Measurements from ENCODE around the gene ACKR2.

ACKR2 gene

GRCh38 chr3:42864321-42864950 is 55.2 kb downstream of the ACKR2 start:
- Histone ChIP-seq H3K36me3 (ENCODE audit: control insufficient read depth, insufficient read depth, low read length) (no peaks in the 10 kb centered on the region), H3K4me3 (ENCODE audit: extremely low read depth, insufficient read depth, low read length, poor library complexity, severe bottlenecking) (no peak overlapping the region), H3K9me3 (ENCODE audit: control insufficient read depth, low read length) (no peaks in the 10 kb centered on the region), H3K27ac (ENCODE audit: low read depth, low read length, severe bottlenecking) (no peak overlapping the region), H3K4me1 (ENCODE audit: control insufficient read depth, insufficient read depth, low read length, poor library complexity, severe bottlenecking) (no peaks in the 10 kb centered on the region)
- 93 to 95% methylated on average over 10 to 13 of the region's 15 CpGs for WGBS, 2 experiments (ENCODE audit: insufficient coverage in 2 of 2)

- H3K4me3 ChIP-seq (ENCODE audit: extremely low read depth, insufficient read depth, low read length, poor library complexity, severe bottlenecking) = no peak overlapping the region
- no peak overlapping the region for H3K27ac ChIP-seq (ENCODE audit: low read depth, low read length, severe bottlenecking)
- H3K36me3 ChIP-seq (ENCODE audit: control insufficient read depth, insufficient read depth, low read length) = no peaks in the 10 kb centered on the region
- H3K9me3 ChIP-seq (ENCODE audit: control insufficient read depth, low read length) = no peaks in the 10 kb centered on the region
- 92 to 97% methylated on average over 7 to 8 of the region's 8 CpGs for whole genome bisulfite sequencing, 2 experiments (ENCODE audit: insufficient coverage in 2 of 2)
- H3K4me1 ChIP-seq (ENCODE audit: control insufficient read depth, insufficient read depth, low read length, poor library complexity, severe bottlenecking) = no peaks in the 10 kb centered on the region
These were observed 56.0 kb downstream of the ACKR2 start for GRCh38 chr3:42865256-42865655.

- Histone ChIP-seq H3K4me3 (ENCODE audit: extremely low read depth, insufficient read depth, low read length, poor library complexity, severe bottlenecking) (no peak overlapping the region), H3K36me3 (ENCODE audit: control insufficient read depth, insufficient read depth, low read length) (no peaks in the 10 kb centered on the region), H3K27ac (ENCODE audit: low read depth, low read length, severe bottlenecking) (no peak overlapping the region), H3K4me1 (ENCODE audit: control insufficient read depth, insufficient read depth, low read length, poor library complexity, severe bottlenecking) (no peaks in the 10 kb centered on the region), H3K9me3 (ENCODE audit: control insufficient read depth, low read length) (no peaks in the 10 kb centered on the region)
- WGBS, 2 experiments (ENCODE audit: insufficient coverage in 2 of 2) = 93 to 94% methylated on average over 5 to 7 of the region's 7 CpGs
These were observed 57.9 kb downstream of the ACKR2 start for GRCh38 chr3:42867138-42867537.

GRCh38 chr3:42868841-42869240 is 59.6 kb downstream of the ACKR2 start:
- H3K4me1 ChIP-seq (ENCODE audit: control insufficient read depth, insufficient read depth, low read length, poor library complexity, severe bottlenecking) = no peaks in the 10 kb centered on the region
- WGBS, 2 experiments (ENCODE audit: insufficient coverage in 2 of 2) = 86 to 90% methylated on average over 2 to 3 of the region's 5 CpGs
- no peak overlapping the region for H3K27ac ChIP-seq (ENCODE audit: low read depth, low read length, severe bottlenecking)
- H3K36me3 ChIP-seq (ENCODE audit: control insufficient read depth, insufficient read depth, low read length) = no peaks in the 10 kb centered on the region
- no peaks in the 10 kb centered on the region for H3K9me3 ChIP-seq (ENCODE audit: control insufficient read depth, low read length)
- no peak overlapping the region for H3K4me3 ChIP-seq (ENCODE audit: extremely low read depth, insufficient read depth, low read length, poor library complexity, severe bottlenecking)

GRCh38 chr3:42871592-42872196 is 62.4 kb downstream of the ACKR2 start:
- Histone ChIP-seq H3K27ac (ENCODE audit: low read depth, low read length, severe bottlenecking) (no peak overlapping the region), H3K4me1 (ENCODE audit: control insufficient read depth, insufficient read depth, low read length, poor library complexity, severe bottlenecking) (no peaks in the 10 kb centered on the region), H3K9me3 (ENCODE audit: control insufficient read depth, low read length) (no peaks in the 10 kb centered on the region), H3K4me3 (ENCODE audit: extremely low read depth, insufficient read depth, low read length, poor library complexity, severe bottlenecking) (no peak overlapping the region), H3K36me3 (ENCODE audit: control insufficient read depth, insufficient read depth, low read length) (no peaks in the 10 kb centered on the region)
- WGBS, 2 experiments (ENCODE audit: insufficient coverage in 2 of 2) = 95 to 100% methylated on average over 1 to 4 of the region's 5 CpGs

- no peaks in the 10 kb centered on the region for H3K9me3 ChIP-seq (ENCODE audit: control insufficient read depth, low read length)
- no peak overlapping the region for H3K4me3 ChIP-seq (ENCODE audit: extremely low read depth, insufficient read depth, low read length, poor library complexity, severe bottlenecking)
- 76 to 100% methylated on average over 1 of the region's 1 CpG for WGBS, 2 experiments (ENCODE audit: insufficient coverage in 2 of 2)
- no peaks in the 10 kb centered on the region for H3K36me3 ChIP-seq (ENCODE audit: control insufficient read depth, insufficient read depth, low read length)
- no peak overlapping the region for H3K27ac ChIP-seq (ENCODE audit: low read depth, low read length, severe bottlenecking)
- H3K4me1 ChIP-seq (ENCODE audit: control insufficient read depth, insufficient read depth, low read length, poor library complexity, severe bottlenecking) = no peaks in the 10 kb centered on the region
These were observed 63.5 kb downstream of the ACKR2 start for GRCh38 chr3:42872718-42873117.

GRCh38 chr3:42873221-42873982 is 64.2 kb downstream of the ACKR2 start:
- Histone ChIP-seq H3K36me3 (ENCODE audit: control insufficient read depth, insufficient read depth, low read length) (no peaks in the 10 kb centered on the region), H3K9me3 (ENCODE audit: control insufficient read depth, low read length) (no peaks in the 10 kb centered on the region), H3K4me1 (ENCODE audit: control insufficient read depth, insufficient read depth, low read length, poor library complexity, severe bottlenecking) (no peaks in the 10 kb centered on the region), H3K27ac (ENCODE audit: low read depth, low read length, severe bottlenecking) (no peak overlapping the region), H3K4me3 (ENCODE audit: extremely low read depth, insufficient read depth, low read length, poor library complexity, severe bottlenecking) (no peak overlapping the region)
- 86 to 94% methylated on average over 2 of the region's 9 CpGs for WGBS, 2 experiments (ENCODE audit: insufficient coverage in 2 of 2)

GRCh38 chr3:42874749-42875148 is 65.5 kb downstream of the ACKR2 start:
- WGBS, 2 experiments (ENCODE audit: insufficient coverage in 2 of 2) = 83 to 84% methylated on average over 7 to 9 of the region's 10 CpGs
- Histone ChIP-seq H3K27ac (ENCODE audit: low read depth, low read length, severe bottlenecking) (no peak overlapping the region), H3K36me3 (ENCODE audit: control insufficient read depth, insufficient read depth, low read length) (no peaks in the 10 kb centered on the region), H3K9me3 (ENCODE audit: control insufficient read depth, low read length) (no peaks in the 10 kb centered on the region), H3K4me3 (ENCODE audit: extremely low read depth, insufficient read depth, low read length, poor library complexity, severe bottlenecking) (no peak overlapping the region), H3K4me1 (ENCODE audit: control insufficient read depth, insufficient read depth, low read length, poor library complexity, severe bottlenecking) (no peaks in the 10 kb centered on the region)

GRCh38 chr3:42875325-42876151 is 66.3 kb downstream of the ACKR2 start, which contains the start of gene CYP8B1:
Gene CYP8B1 (minus strand): TSS chr3:42875879. CDS start chr3:42875816, 63 bp downstream.
- H3K27ac ChIP-seq (ENCODE audit: low read depth, low read length, severe bottlenecking) = no peak within 1 kb of the TSS
- 85 to 96% methylated on average over 11 to 13 of the region's 13 CpGs for WGBS, 2 experiments (ENCODE audit: insufficient coverage in 2 of 2)

GRCh38 chr3:42876401-42876800 is 67.2 kb downstream of the ACKR2 start:
- Histone ChIP-seq H3K9me3 (ENCODE audit: control insufficient read depth, low read length) (no peaks in the 10 kb centered on the region), H3K36me3 (ENCODE audit: control insufficient read depth, insufficient read depth, low read length) (no peaks in the 10 kb centered on the region), H3K4me3 (ENCODE audit: extremely low read depth, insufficient read depth, low read length, poor library complexity, severe bottlenecking) (no peak overlapping the region), H3K4me1 (ENCODE audit: control insufficient read depth, insufficient read depth, low read length, poor library complexity, severe bottlenecking) (no peaks in the 10 kb centered on the region), H3K27ac (ENCODE audit: low read depth, low read length, severe bottlenecking) (no peak overlapping the region)
- WGBS, 2 experiments (ENCODE audit: insufficient coverage in 2 of 2) = 86% methylated on average over 1 of the region's 1 CpG; no CpG with 5 or more reads in 1 of the 2 experiments

More at GRCh38 chr3:42875325-42876151, 66.3 kb downstream of the ACKR2 start, which contains the start of gene CYP8B1:
- Histone ChIP-seq H3K4me3 (ENCODE audit: extremely low read depth, insufficient read depth, low read length, poor library complexity, severe bottlenecking) (no peak within 1 kb of the TSS), H3K36me3 (ENCODE audit: control insufficient read depth, insufficient read depth, low read length) (no peaks in the 10 kb centered on the region), H3K9me3 (ENCODE audit: control insufficient read depth, low read length) (no peaks in the 10 kb centered on the region), H3K4me1 (ENCODE audit: control insufficient read depth, insufficient read depth, low read length, poor library complexity, severe bottlenecking) (no peaks in the 10 kb centered on the region)

All from mesodermal cell (in vitro differentiated cells).